HCT116 (cell line): ENCODE measurements around the gene TGM2. TPM values are rescaled to one million over a fixed set of nuclear protein-coding genes. Genes with fewer than 3 reads are reported as not detected.

ENCODE experiments used
- ATAC-seq: fragments of 200-7000 bp; cut with Tn5 transposase; 2 replicates; pipeline ENCODE4 v1.9.1; 2020; ENCODE audit warnings: mild to moderate bottlenecking, moderate library complexity
- BruUV-seq: library from RNA; stranded (reverse); fragments of 400-500 nt; replicated peaks from 2 replicates; lab custom pipeline; 2021; lab: Mats Ljungman, UMichigan
- CTCF ChIA-PET: fragments of 300-600 bp; sonication (Branson Sonifier 250); formaldehyde crosslinking; loops from one replicate; lab custom pipeline; 2021; ENCODE audit warnings: antibody characterized with exemption; lab: Charles Lee
- POLR2A ChIA-PET: fragments of 300-600, 350-600 bp; sonication (Branson Sonifier 250); formaldehyde crosslinking; loops from one replicate; lab custom pipeline; 2021; ENCODE audit warnings: antibody characterized with exemption; lab: Charles Lee
- RAD21 ChIA-PET, 2 experiments: fragments of 300-600 bp; sonication (Branson Sonifier 250); formaldehyde crosslinking; loops; one replicate each; lab custom pipeline; 2023; ENCODE audit warnings: low total read pairs in 2 of 2; ENCODE audit not compliant: uncharacterized antibody in 2 of 2, unreplicated experiment in 2 of 2, low non-redundant PET in 1 of 2; lab: Charles Lee
- DNase-seq: peaks from one replicate; pipeline ENCODE4 v3.0.0-alpha.2; 2010; ENCODE audit warnings: low read depth, low spot score
- H2AFZ ChIP-seq: fragments of 200-600 bp; shearing (Covaris generic), sonication (generic); 2 replicates; pipeline ENCODE4 v1.6.1; 2017; ENCODE audit warnings: low read depth, mixed run types, mixed read lengths, antibody characterized with exemption, low read length; ENCODE audit not compliant: poor library complexity, severe bottlenecking
- H3K27ac ChIP-seq: 2 replicates; pipeline ENCODE4 v1.5.1; 2012; ENCODE audit warnings: low read depth, low read length
- H3K27me3 ChIP-seq: fragments of 200-600 bp; sonication (generic); 2 replicates; pipeline ENCODE4 v1.6.1; 2016; ENCODE audit warnings: mixed run types, low read length, mixed read lengths; ENCODE audit not compliant: insufficient read depth
- H3K36me3 ChIP-seq, 2 experiments: fragments of 200-500 bp in 1 of 2; fragments of 200-600 bp in 1 of 2; sonication (Bioruptor generic) in 1 of 2; sonication (generic) in 1 of 2; 2 replicates each; pipeline versions ENCODE4 v1.5.1 to v1.6.1; 2014 to 2016; ENCODE audit warnings: low read length in 2 of 2, inconsistent platforms in 1 of 2, mixed read lengths in 1 of 2, mixed run types in 1 of 2; ENCODE audit not compliant: insufficient read depth in 2 of 2, control insufficient read depth in 1 of 2
- H3K4me1 ChIP-seq, 2 experiments: fragments of 200-600 bp in 1 of 2; sonication (generic) in 1 of 2; 2 replicates each; pipeline versions ENCODE4 v1.5.1 to v1.6.1; 2012 to 2017; ENCODE audit warnings: low read length in 2 of 2, inconsistent platforms in 1 of 2, mild to moderate bottlenecking in 1 of 2, mixed read lengths in 1 of 2, mixed run types in 1 of 2, moderate library complexity in 1 of 2; ENCODE audit not compliant: insufficient read depth in 2 of 2, control insufficient read depth in 1 of 2
- H3K4me2 ChIP-seq: fragments of 200-600 bp; sonication (generic); 2 replicates; pipeline ENCODE4 v1.6.1; 2017; ENCODE audit warnings: mixed run types, low read length, mixed read lengths
- H3K4me3 ChIP-seq, 2 experiments: fragments of 200-600 bp in 1 of 2; sonication (generic) in 1 of 2; replicated peaks in 1 of 2; 2 replicates each; pipeline ENCODE4 v1.5.1; 2011 to 2016; ENCODE audit warnings: low read length in 2 of 2, control low read depth in 1 of 2, low read depth in 1 of 2, mild to moderate bottlenecking in 1 of 2, mixed read lengths in 1 of 2, mixed run types in 1 of 2
- H3K79me2 ChIP-seq: fragments of 200-600 bp; sonication (generic); 2 replicates; pipeline ENCODE4 v1.6.1; 2017; ENCODE audit warnings: mild to moderate bottlenecking, mixed run types, low read length, moderate library complexity, mixed read lengths; ENCODE audit not compliant: insufficient read depth
- H3K9ac ChIP-seq: fragments of 200-600 bp; sonication (generic); 2 replicates; pipeline ENCODE4 v1.6.1; 2016; ENCODE audit warnings: low read length, mixed read lengths
- H3K9me2 ChIP-seq: fragments of 200-600 bp; sonication (generic), shearing (Covaris generic); 2 replicates; pipeline ENCODE4 v1.6.1; 2017; ENCODE audit warnings: mixed run types, mild to moderate bottlenecking, moderate library complexity; ENCODE audit not compliant: insufficient read depth
- H3K9me3 ChIP-seq, 2 experiments: fragments of 200-500 bp in 1 of 2; fragments of 200-600 bp in 1 of 2; sonication (Bioruptor generic) in 1 of 2; sonication (generic) in 1 of 2; 2 replicates each; pipeline ENCODE4 v1.6.1; 2014 to 2017; ENCODE audit warnings: low read length in 2 of 2, mixed read lengths in 2 of 2, inconsistent platforms in 1 of 2, low read depth in 1 of 2, mild to moderate bottlenecking in 1 of 2, mixed run types in 1 of 2, moderate library complexity in 1 of 2; ENCODE audit not compliant: control insufficient read depth in 1 of 2, insufficient read depth in 1 of 2
- H4K20me1 ChIP-seq: fragments of 200-600 bp; sonication (generic), shearing (Covaris generic); 2 replicates; pipeline ENCODE4 v1.6.1; 2017; ENCODE audit warnings: mixed run types, mild to moderate bottlenecking, moderate library complexity; ENCODE audit not compliant: insufficient read depth
- CBX3 ChIP-seq: IDR thresholded peaks from 2 replicates; pipeline ENCODE4 v1.6.1; 2012; ENCODE audit warnings: low read depth
- CEBPB ChIP-seq: IDR thresholded peaks from 2 replicates; pipeline ENCODE4 v1.6.1; 2012; ENCODE audit warnings: low read depth
- CTCF ChIP-seq, 3 experiments: fragments of 200-600 bp in 1 of 3; sonication (generic) in 1 of 3; IDR thresholded peaks in 2 of 3; conservative IDR thresholded peaks in 1 of 3; 2 replicates each; pipeline ENCODE4 v1.5.1; 2012 to 2017; ENCODE audit warnings: low read depth in 2 of 3, low read length in 2 of 3, antibody characterized with exemption in 1 of 3, borderline replicate concordance in 1 of 3, control low read depth in 1 of 3, mild to moderate bottlenecking in 1 of 3, mixed read lengths in 1 of 3, mixed run types in 1 of 3, moderate library complexity in 1 of 3; ENCODE audit not compliant: insufficient read depth in 1 of 3
- ELF1 ChIP-seq: IDR thresholded peaks from 2 replicates; pipeline ENCODE4 v1.6.1; 2012; ENCODE audit warnings: low read depth, borderline replicate concordance
- EZH2 ChIP-seq: fragments of 200-600 bp; sonication (generic); IDR thresholded peaks from 2 replicates; pipeline ENCODE4 v1.6.1; 2017; ENCODE audit warnings: antibody characterized with exemption, mixed run types
- EZH2phosphoT487 ChIP-seq: fragments of 200-600 bp; IDR thresholded peaks from 2 replicates; pipeline ENCODE4 v1.6.1; 2018; ENCODE audit warnings: antibody characterized with exemption, borderline replicate concordance
- JUND ChIP-seq: IDR thresholded peaks from 2 replicates; pipeline ENCODE4 v1.6.1; 2012
- MAX ChIP-seq: IDR thresholded peaks from 2 replicates; pipeline ENCODE4 v1.6.1; 2012
- POLR2A ChIP-seq: IDR thresholded peaks from 2 replicates; pipeline ENCODE4 v1.7.0; 2011; ENCODE audit warnings: borderline replicate concordance; ENCODE audit not compliant: insufficient read depth, insufficient read length; ENCODE audit errors: extremely low read depth
- RAD21 ChIP-seq: IDR thresholded peaks from 2 replicates; pipeline ENCODE4 v1.6.1; 2012; ENCODE audit warnings: low read depth, mild to moderate bottlenecking
- REST ChIP-seq: IDR thresholded peaks from 2 replicates; pipeline ENCODE4 v1.6.1; 2012; ENCODE audit warnings: low read depth
- SIN3A ChIP-seq: IDR thresholded peaks from 2 replicates; pipeline ENCODE4 v1.6.1; 2012; ENCODE audit warnings: low read depth
- SP1 ChIP-seq: IDR thresholded peaks from 2 replicates; pipeline ENCODE4 v1.6.1; 2012; ENCODE audit warnings: low read depth
- SRF ChIP-seq: IDR thresholded peaks from 2 replicates; pipeline ENCODE4 v1.6.1; 2012; ENCODE audit warnings: low read depth
- TCF7L2 ChIP-seq: IDR thresholded peaks from 2 replicates; pipeline ENCODE4 v1.7.0; 2011; ENCODE audit warnings: borderline replicate concordance, inconsistent platforms; ENCODE audit not compliant: insufficient read depth, insufficient read length; ENCODE audit errors: extremely low read depth
- YY1 ChIP-seq: IDR thresholded peaks from 2 replicates; pipeline ENCODE4 v1.6.1; 2011; ENCODE audit warnings: low read length, low read depth, moderate library complexity, mild to moderate bottlenecking; ENCODE audit not compliant: insufficient replicate concordance; ENCODE audit errors: extremely low read depth
- ZBTB33 ChIP-seq: IDR thresholded peaks from 2 replicates; pipeline ENCODE4 v1.6.1; 2011; ENCODE audit warnings: mild to moderate bottlenecking, low read length, moderate library complexity; ENCODE audit not compliant: insufficient replicate concordance; ENCODE audit errors: extremely low read depth
- ZFX ChIP-seq: fragments of 450-650 bp; IDR thresholded peaks from 2 replicates; pipeline ENCODE4 v1.6.1; 2017
- ZNF274 ChIP-seq: fragments of 200-500 bp; sonication (Bioruptor generic); IDR thresholded peaks from 2 replicates; pipeline ENCODE4 v1.6.1; 2014; ENCODE audit warnings: mild to moderate bottlenecking, low read depth, low read length, inconsistent platforms
- intact Hi-C: fragments of 100-400 bp; cut with micrococcal nuclease; formaldehyde crosslinking; loops from 2 replicates; pipeline ENCODE4 v1.10.0; 2022
- total RNA-seq: library from RNA; stranded (reverse); gene quantifications from one replicate; pipeline ENCODE4 v1.2.1, GENCODE V29; 2021; ENCODE audit not compliant: unreplicated experiment

Gene TGM2
- total RNA-seq, 1 experiment from 2014 or later: 6.1 TPM

- intact Hi-C loops: no loop called here
- Histone ChIP-seq H3K9me3 (no peaks in the 10 kb centered on the region), H3K27me3 (no peaks in the 10 kb centered on the region), H3K4me2 (no peak overlapping the region), H3K4me3 (no peak overlapping the region), H4K20me1 (no peaks in the 10 kb centered on the region), H3K36me3 (no peaks in the 10 kb centered on the region), H3K9ac (no peak overlapping the region), H2AFZ (no peak overlapping the region), H3K9me2 (no peaks in the 10 kb centered on the region), H3K79me2 (no peaks in the 10 kb centered on the region), H3K27ac (no peak overlapping the region), H3K4me1 (peaks cover 0 to 9% of the 10 kb centered on the region in 2 experiments; a peak in 1 of 4 replicates)
- ATAC-seq (no peak), DNase-seq (no peak)
- RAD21 ChIA-PET: no interaction called here
- BruUV-seq: no TSS peak
- POLR2A ChIA-PET: no interaction called here
- CTCF ChIA-PET: interaction anchor here (1.1 kb wide), 1 partner anchor 37 kb away, joined by 3 read pairs; no protein-coding TSS in a partner anchor
- TF ChIP-seq RAD21 (no peak), YY1 (no peak), REST (no peak), EZH2 (no peak), SIN3A (no peak), CEBPB (no peak), ELF1 (no peak), JUND (no peak), CBX3 (no peak), MAX (no peak), CTCF (IDR thresholded peaks at IDR 0.05 in 2 of 3, conservative IDR thresholded peaks at IDR 0.05 in 1 of 3; ENCODE audit: borderline replicate concordance in 1 of 3, insufficient read depth in 1 of 3, low read depth in 2 of 3, low read length in 2 of 3) (no peak), ZNF274 (no peak), ZBTB33 (no peak), SRF (no peak), TCF7L2 (no peak), POLR2A (no peak), EZH2phosphoT487 (no peak), ZFX (no peak), SP1 (no peak)
Observed at GRCh38 chr20:38150335-38151170, 14.5 kb downstream of the TGM2 start.
